ENCODE results near the gene TMX4. TPM values are rescaled to one million over a fixed set of nuclear protein-coding genes. Genes with fewer than 3 reads are reported as not detected.

The TMX4 gene
- total and polyA plus RNA-seq, 2 experiments from 2014 or later: 27.7 to 32.9 TPM

DNA sequence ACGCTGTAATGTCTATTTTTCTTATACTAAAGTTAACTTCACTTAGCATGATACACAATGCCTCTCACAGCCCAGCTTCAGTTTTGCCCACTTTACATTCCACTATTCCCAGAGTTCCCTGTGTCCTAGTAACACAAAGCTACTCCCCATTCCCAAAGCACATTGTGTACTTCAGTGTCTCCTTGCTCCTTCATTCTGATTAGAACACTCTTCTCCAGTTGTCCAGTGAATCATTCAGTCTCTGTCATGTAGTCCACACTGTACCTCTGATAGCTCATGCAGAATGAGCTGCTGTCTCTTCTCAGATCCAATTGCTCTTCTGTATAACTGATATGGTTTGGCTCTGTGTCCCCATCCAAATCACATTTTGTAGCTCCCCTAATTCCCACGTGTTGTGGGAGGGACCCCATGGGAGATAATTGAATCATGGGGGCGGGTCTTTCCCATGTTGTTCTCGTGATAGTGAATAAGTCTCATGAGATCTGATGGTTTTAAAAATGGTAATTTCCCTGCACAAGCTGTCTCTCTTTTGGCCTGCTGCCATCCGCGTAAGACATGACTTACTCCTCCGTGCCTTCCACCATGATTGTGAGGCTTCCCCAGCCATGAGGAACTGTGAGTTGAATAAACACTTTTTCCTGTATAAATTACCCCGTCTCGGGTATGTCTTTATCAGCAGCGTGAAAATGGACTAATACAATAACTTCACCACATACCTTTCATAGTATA lies 2.1 kb upstream of the TMX4 start:
- Histone ChIP-seq H3K4me1 (ENCODE audit: insufficient read depth) (peaks cover 17% of the 10 kb centered on the region), H4K20me1 (ENCODE audit: insufficient read depth) (no peaks in the 10 kb centered on the region), H3F3A (ENCODE audit: insufficient read depth) (peaks cover 15% of the 10 kb centered on the region), H3K79me2 (ENCODE audit: insufficient read depth) (peaks cover 13% of the 10 kb centered on the region), H3K9me3 (ENCODE audit: low read depth) (no peaks in the 10 kb centered on the region), H3K36me3 (ENCODE audit: low read depth) (no peaks in the 10 kb centered on the region), H3K9ac (no peak overlapping the region), H3K4me3 (no peak overlapping the region), H3K27ac (no peak overlapping the region), H3K4me2 (ENCODE audit: unreplicated experiment) (no peak overlapping the region), H3K9me2 (ENCODE audit: insufficient read depth) (no peaks in the 10 kb centered on the region), H2AFZ (no peak overlapping the region), H3K27me3 (replicated peaks; ENCODE audit: insufficient read depth) (no peaks in the 10 kb centered on the region)
- in situ Hi-C loops (cut with MboI): no loop called here
- no peak for TF ChIP-seq EZH2phosphoT487 (IDR thresholded peaks at IDR 0.05; ENCODE audit: insufficient read depth, low read depth)
- DNase-seq: no peak
- WGBS, 2 experiments (ENCODE audit: low coverage in 1 of 2, low lambda C conversion rate in 2 of 2, missing lambda C conversion rate in 2 of 2): 86% methylated on average over 10 of the region's 10 CpGs

DNA sequence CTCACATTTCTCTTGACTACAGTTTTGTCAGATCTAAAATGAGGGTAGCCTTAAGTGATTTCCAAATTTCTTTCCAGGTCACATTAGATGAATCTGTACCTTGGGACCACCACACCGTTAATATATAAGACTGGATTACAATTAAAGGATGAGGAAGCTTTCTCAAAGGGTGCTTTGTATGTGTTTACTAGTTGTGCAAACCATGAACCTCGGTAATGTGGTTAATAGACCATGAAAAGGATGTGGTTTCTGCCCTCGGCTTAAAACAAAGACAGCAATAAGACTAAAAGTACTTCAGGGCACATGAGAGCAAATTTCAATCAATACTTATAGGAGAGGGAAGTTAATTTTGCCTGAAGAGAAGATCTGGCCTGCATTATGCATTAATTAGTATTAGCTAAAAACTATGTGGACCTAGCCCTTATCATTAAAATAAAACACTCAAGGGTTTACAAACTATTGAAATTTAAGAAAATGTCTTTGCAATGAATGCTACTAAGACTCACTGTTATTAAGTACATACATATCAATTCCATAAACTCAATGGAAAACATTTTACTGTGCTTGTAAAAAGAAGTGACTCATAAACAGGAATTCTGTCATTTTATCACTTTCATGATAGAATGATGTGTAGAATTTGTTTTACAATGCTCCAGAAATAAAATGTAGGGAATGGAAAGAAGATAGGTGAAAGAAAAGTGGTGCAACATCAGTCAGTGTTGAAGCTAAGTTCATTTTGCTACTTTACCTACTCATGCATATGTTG lies 936 bp upstream of the TMX4 start:
- Histone ChIP-seq H3K36me3 (ENCODE audit: low read depth) (no peaks in the 10 kb centered on the region), H3K79me2 (ENCODE audit: insufficient read depth) (peaks cover 25% of the 10 kb centered on the region), H3K27ac (peak overlapping the region; percentile 87; the same call in 1 of the 2 replicates), H2AFZ (peak overlapping the region; percentile 83; the same call in 1 of the 2 replicates), H3K27me3 (replicated peaks; ENCODE audit: insufficient read depth) (no peaks in the 10 kb centered on the region), H3K9me3 (ENCODE audit: low read depth) (no peaks in the 10 kb centered on the region), H3K9me2 (ENCODE audit: insufficient read depth) (no peaks in the 10 kb centered on the region), H4K20me1 (ENCODE audit: insufficient read depth) (no peaks in the 10 kb centered on the region), H3K4me3 (peak overlapping the region; percentile 83), H3K9ac (0 out of 2 replicates have a peak overlapping the region, but pooled peaks have one; percentile 88), H3K4me2 (ENCODE audit: unreplicated experiment) (peak overlapping the region; percentile 100), H3K4me1 (ENCODE audit: insufficient read depth) (peaks cover 17% of the 10 kb centered on the region), H3F3A (ENCODE audit: insufficient read depth) (peaks cover 15% of the 10 kb centered on the region)
- 59 to 67% methylated on average over 3 of the region's 3 CpGs for WGBS, 2 experiments (ENCODE audit: low coverage in 1 of 2, low lambda C conversion rate in 2 of 2, missing lambda C conversion rate in 2 of 2)
- TF ChIP-seq EZH2 (IDR thresholded peaks at IDR 0.05; ENCODE audit: insufficient read depth, poor library complexity, severe bottlenecking): no peak
- TF ChIP-seq EZH2phosphoT487 (IDR thresholded peaks at IDR 0.05; ENCODE audit: insufficient read depth, low read depth): no peak
- in situ Hi-C loops (cut with MboI): no loop called here
- DNase-seq: no peak

GRCh38 chr20:8019998-8020247 lies 362 bp upstream of the TMX4 start:
- no peaks in the 10 kb centered on the region for H4K20me1 ChIP-seq (ENCODE audit: insufficient read depth)
- H2AFZ ChIP-seq: peak overlapping the region; percentile 83
- no peaks in the 10 kb centered on the region for H3K36me3 ChIP-seq (ENCODE audit: low read depth)
- H3K9ac ChIP-seq: peak overlapping the region; percentile 88
- peaks cover 17% of the 10 kb centered on the region for H3K4me1 ChIP-seq (ENCODE audit: insufficient read depth)
- H3K4me2 ChIP-seq (ENCODE audit: unreplicated experiment): peak overlapping the region; percentile 100
- no peaks in the 10 kb centered on the region for H3K9me3 ChIP-seq (ENCODE audit: low read depth)
- H3K79me2 ChIP-seq (ENCODE audit: insufficient read depth): peaks cover 30% of the 10 kb centered on the region
- H3K27ac ChIP-seq: peak overlapping the region; percentile 87
- DNase-seq: no peak
- WGBS, 2 experiments (ENCODE audit: low coverage in 1 of 2, low lambda C conversion rate in 2 of 2, missing lambda C conversion rate in 2 of 2): 0 to 2% methylated on average over 3 of the region's 3 CpGs
- H3K4me3 ChIP-seq: peak overlapping the region; percentile 83
- TF ChIP-seq EZH2phosphoT487 (IDR thresholded peaks at IDR 0.05; ENCODE audit: insufficient read depth, low read depth) (no peak), EZH2 (IDR thresholded peaks at IDR 0.05; ENCODE audit: insufficient read depth, poor library complexity, severe bottlenecking) (no peak)
- H3F3A ChIP-seq (ENCODE audit: insufficient read depth): peaks cover 15% of the 10 kb centered on the region
- in situ Hi-C loops (cut with MboI): no loop called here
- H3K27me3 ChIP-seq (replicated peaks; ENCODE audit: insufficient read depth): no peaks in the 10 kb centered on the region
- H3K9me2 ChIP-seq (ENCODE audit: insufficient read depth): no peaks in the 10 kb centered on the region

DNA sequence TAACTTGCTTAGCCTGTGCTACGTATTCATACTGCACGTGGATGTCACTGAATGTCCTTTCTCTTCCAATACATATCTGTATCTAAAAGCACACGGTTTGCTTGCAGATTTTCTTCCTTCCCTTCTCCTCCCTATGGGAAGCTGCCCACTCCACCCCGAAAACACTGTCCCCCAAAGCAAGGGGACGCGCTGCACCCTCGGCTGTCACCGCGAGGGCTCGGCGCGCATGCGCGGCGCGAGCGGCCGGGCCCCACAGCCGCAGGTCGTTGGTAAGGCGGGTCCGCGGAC lies 659 bp downstream of the TMX4 start:
- H3K36me3 ChIP-seq (ENCODE audit: low read depth): no peaks in the 10 kb centered on the region
- no peaks in the 10 kb centered on the region for H3K9me2 ChIP-seq (ENCODE audit: insufficient read depth)
- peak overlapping the region; percentile 88 for H3K9ac ChIP-seq
- no peaks in the 10 kb centered on the region for H3K9me3 ChIP-seq (ENCODE audit: low read depth)
- peak overlapping the region; percentile 83 for H3K4me3 ChIP-seq
- peaks cover 39% of the 10 kb centered on the region for H3K79me2 ChIP-seq (ENCODE audit: insufficient read depth)
- H3K4me1 ChIP-seq (ENCODE audit: insufficient read depth): peaks cover 17% of the 10 kb centered on the region
- H2AFZ ChIP-seq: peak overlapping the region; percentile 83
- peak overlapping the region; percentile 100 for H3K4me2 ChIP-seq (ENCODE audit: unreplicated experiment)
- H3K27ac ChIP-seq: peak overlapping the region; percentile 87
- no peak for TF ChIP-seq EZH2phosphoT487 (IDR thresholded peaks at IDR 0.05; ENCODE audit: insufficient read depth, low read depth)
- no peak for TF ChIP-seq EZH2 (IDR thresholded peaks at IDR 0.05; ENCODE audit: insufficient read depth, poor library complexity, severe bottlenecking)
- DNase-seq: peak; percentile 73
- peaks cover 15% of the 10 kb centered on the region for H3F3A ChIP-seq (ENCODE audit: insufficient read depth)
- H4K20me1 ChIP-seq (ENCODE audit: insufficient read depth): no peaks in the 10 kb centered on the region
- 1% methylated on average over 22 to 23 of the region's 23 CpGs for WGBS, 2 experiments (ENCODE audit: low coverage in 1 of 2, low lambda C conversion rate in 2 of 2, missing lambda C conversion rate in 2 of 2)
- H3K27me3 ChIP-seq (replicated peaks; ENCODE audit: insufficient read depth): no peaks in the 10 kb centered on the region
- in situ Hi-C loops (cut with MboI): no loop called here
